HG03045 (cell line): ENCODE measurements around the gene GINS2.

ENCODE experiments used
- ATAC-seq: cut with Tn5 transposase; IDR thresholded peaks from one replicate; pipeline ENCODE4 v1.9.1; 2021; ENCODE audit warnings: mild to moderate bottlenecking, moderate library complexity; ENCODE audit not compliant: unreplicated experiment

GINS2 gene

GRCh38 chr16:85668676-85669424 lies 19.9 kb downstream of the GINS2 start:
- no peak for ATAC-seq

GRCh38 chr16:85667841-85668413 lies 20.8 kb downstream of the GINS2 start:
- no peak for ATAC-seq

GRCh38 chr16:85667261-85667660 lies 21.5 kb downstream of the GINS2 start:
- ATAC-seq: no peak

GRCh38 chr16:85665929-85666328 lies 22.8 kb downstream of the GINS2 start:
- no peak for ATAC-seq

- no peak for ATAC-seq
Observed at GRCh38 chr16:85665373-85665740, 23.4 kb downstream of the GINS2 start.

- no peak for ATAC-seq
Observed at GRCh38 chr16:85664580-85665372, 24.0 kb downstream of the GINS2 start.

- ATAC-seq: no peak
Observed at GRCh38 chr16:85663891-85664321, 24.8 kb downstream of the GINS2 start.

- no peak for ATAC-seq
Observed at GRCh38 chr16:85662976-85663830, 25.6 kb downstream of the GINS2 start.

GRCh38 chr16:85662482-85662812 lies 26.3 kb downstream of the GINS2 start:
- ATAC-seq: no peak

- ATAC-seq: no peak
Observed at GRCh38 chr16:85661740-85662481, 26.8 kb downstream of the GINS2 start.

- no peak for ATAC-seq
Observed at GRCh38 chr16:85660843-85661739, 27.7 kb downstream of the GINS2 start.

GRCh38 chr16:85659805-85660511 lies 28.8 kb downstream of the GINS2 start:
- no peak for ATAC-seq

- no peak for ATAC-seq
Observed at GRCh38 chr16:85659336-85659735, 29.4 kb downstream of the GINS2 start.

GRCh38 chr16:85658504-85659326 lies 30.0 kb downstream of the GINS2 start:
- no peak for ATAC-seq

GRCh38 chr16:85657996-85658395 lies 30.8 kb downstream of the GINS2 start:
- no peak for ATAC-seq

GRCh38 chr16:85657267-85657650 lies 31.5 kb downstream of the GINS2 start:
- no peak for ATAC-seq

- no peak for ATAC-seq
Observed at GRCh38 chr16:85656351-85657266, 32.1 kb downstream of the GINS2 start.
